NOMO-1 (cell line): ENCODE results near the gene PTK7.
A peak's percentile ranks its signal among the peaks of the same experiment; 100 is the strongest.
"Not testable (repeated sequence)": the region's sequence is repeated elsewhere in the genome, so short reads cannot be mapped to it uniquely, and the experiment has no call there.

Experiments used
- DNase-seq, 2 experiments: peaks; one replicate each; lab custom pipeline; 2025; ENCODE audit not compliant: unreplicated experiment in 2 of 2; lab: John Stamatoyannopoulos, UW

Gene PTK7

GRCh38 chr6:43075670-43076463 lies at the start of gene PTK7:
TSS of gene PTK7 (plus strand) at chr6:43076314. CDS start at chr6:43076489, 175 bp downstream.
- DNase-seq = peak in 1 of 2 experiments; percentile 21

GRCh38 chr6:43026365-43026764 lies 49.7 kb upstream of the PTK7 start:
- no peak for DNase-seq

- DNase-seq = no peak
Measured at GRCh38 chr6:43029120-43029519, 47.0 kb upstream of the PTK7 start.

- no peak for DNase-seq
Measured at GRCh38 chr6:43032326-43032725, 43.8 kb upstream of the PTK7 start.

- DNase-seq = no peak
Measured at GRCh38 chr6:43033496-43034189, 42.5 kb upstream of the PTK7 start.

- no peak for DNase-seq
Measured at GRCh38 chr6:43034190-43034525, 42.0 kb upstream of the PTK7 start.

- DNase-seq = no peak
Measured at GRCh38 chr6:43035495-43036194, 40.5 kb upstream of the PTK7 start.

- no peak for DNase-seq
Measured at GRCh38 chr6:43036712-43037111, 39.4 kb upstream of the PTK7 start.

- DNase-seq = no peak
Measured at GRCh38 chr6:43037197-43037596, 38.9 kb upstream of the PTK7 start.

GRCh38 chr6:43037706-43038105 lies 38.4 kb upstream of the PTK7 start:
- no peak for DNase-seq

- no peak for DNase-seq
Measured at GRCh38 chr6:43038727-43039126, 37.4 kb upstream of the PTK7 start.

- no peak for DNase-seq
Measured at GRCh38 chr6:43040542-43041257, 35.4 kb upstream of the PTK7 start.

- not testable (repeated sequence) for DNase-seq
Measured at GRCh38 chr6:43041475-43041874, 34.6 kb upstream of the PTK7 start.

- no peak for DNase-seq
Measured at GRCh38 chr6:43043310-43043709, 32.8 kb upstream of the PTK7 start.

GRCh38 chr6:43045371-43045930 lies 30.7 kb upstream of the PTK7 start:
- no peak for DNase-seq

GRCh38 chr6:43047998-43048397 lies 28.1 kb upstream of the PTK7 start:
- DNase-seq = no peak

GRCh38 chr6:43050981-43051380 lies 25.1 kb upstream of the PTK7 start:
- no peak for DNase-seq

- DNase-seq = no peak
Measured at GRCh38 chr6:43052225-43052841, 23.8 kb upstream of the PTK7 start.

GRCh38 chr6:43052842-43053544 lies 23.1 kb upstream of the PTK7 start:
- peak in 1 of 2 experiments; percentile 9 for DNase-seq
